CD4-positive, alpha-beta memory T cell (primary cell): Measurements from ENCODE around the gene PCSK6. TPM values are rescaled to one million over a fixed set of nuclear protein-coding genes. Genes with fewer than 3 reads are reported as not detected.

ENCODE experiments used
- CTCF ChIA-PET: fragments of 350-600 bp; sonication (Branson Sonifier 250); formaldehyde crosslinking; loops from one replicate; lab custom pipeline; 2021; ENCODE audit warnings: inconsistent platforms; ENCODE audit not compliant: partially characterized antibody; lab: Charles Lee
- POLR2A ChIA-PET: fragments of 350-600 bp; sonication (Branson Sonifier 250); formaldehyde crosslinking; loops from one replicate; lab custom pipeline; 2021; ENCODE audit not compliant: partially characterized antibody; lab: Charles Lee
- DNase-seq, 5 donors: peaks; one replicate each; pipeline versions ENCODE4 v3.0.0 to v3.0.0-alpha.2; 2020 to 2022; ENCODE audit warnings: mixed read lengths in 1 of 5
- H3K27ac ChIP-seq: one replicate; pipeline ENCODE4 v1.7.0; 2013; ENCODE audit warnings: low read depth, low read length
- H3K27me3 ChIP-seq: 2 replicates; pipeline ENCODE4 v1.7.0; 2013; ENCODE audit warnings: mild to moderate bottlenecking, low read length, moderate library complexity; ENCODE audit not compliant: insufficient read depth
- H3K36me3 ChIP-seq: 2 replicates; pipeline ENCODE4 v1.7.0; 2013; ENCODE audit warnings: mild to moderate bottlenecking, low read length, moderate library complexity; ENCODE audit not compliant: insufficient read depth
- H3K4me1 ChIP-seq: 2 replicates; pipeline ENCODE4 v1.7.0; 2013; ENCODE audit warnings: mild to moderate bottlenecking, low read length, moderate library complexity; ENCODE audit not compliant: insufficient read depth
- H3K4me3 ChIP-seq, 2 donors: one replicate each; pipeline ENCODE4 v1.7.0; 2013; ENCODE audit warnings: low read length in 2 of 2, mild to moderate bottlenecking in 1 of 2
- H3K9me3 ChIP-seq, 2 donors: one replicate each; pipeline ENCODE4 v1.7.0; 2013; ENCODE audit warnings: low read length in 2 of 2, control low read depth in 1 of 2; ENCODE audit not compliant: control insufficient read depth in 1 of 2
- H3K27ac Mint-ChIP-seq, 7 donors: one replicate each; pipeline ENCODE4 v1.8.0; 2020 to 2021; ENCODE audit warnings: mixed read lengths in 7 of 7, mild to moderate bottlenecking in 6 of 7, inconsistent platforms in 3 of 7, moderate library complexity in 3 of 7
- H3K27me3 Mint-ChIP-seq, 2 donors: one replicate each; pipeline ENCODE4 v1.8.0; 2020 to 2021; ENCODE audit warnings: mixed read lengths in 2 of 2
- H3K36me3 Mint-ChIP-seq, 2 donors: one replicate each; pipeline ENCODE4 v1.8.0; 2020 to 2021; ENCODE audit warnings: mixed read lengths in 2 of 2, inconsistent platforms in 1 of 2, mild to moderate bottlenecking in 1 of 2
- H3K4me1 Mint-ChIP-seq, 4 donors: one replicate each; pipeline ENCODE4 v1.8.0; 2020 to 2021; ENCODE audit warnings: mixed read lengths in 4 of 4, mild to moderate bottlenecking in 1 of 4
- H3K4me3 Mint-ChIP-seq, 8 donors: one replicate each; pipeline ENCODE4 v1.8.0; 2020 to 2021; ENCODE audit warnings: mixed read lengths in 8 of 8, mild to moderate bottlenecking in 7 of 8, moderate library complexity in 6 of 8, inconsistent platforms in 3 of 8
- H3K9me3 Mint-ChIP-seq, 8 donors: one replicate each; pipeline ENCODE4 v1.8.0; 2020 to 2021; ENCODE audit warnings: mixed read lengths in 8 of 8, mild to moderate bottlenecking in 5 of 8, inconsistent platforms in 3 of 8, moderate library complexity in 1 of 8
- intact Hi-C: fragments of 100-400 bp; cut with micrococcal nuclease; formaldehyde crosslinking; loops from one replicate; pipeline ENCODE4 v1.15.1; 2023
- polyA plus RNA-seq, 2 donors: library from polyadenylated mRNA; unstranded; fragments of 300-500 nt; fragmentation: Illumina TruSeq; gene quantifications; one replicate each; pipeline ENCODE4 v1.2.3, GENCODE V29; 2021
- total RNA-seq, 2 experiments: library from RNA; stranded (reverse); gene quantifications; one replicate each; pipeline ENCODE4 v1.2.3, GENCODE V29; 2021

Gene PCSK6
- total and polyA plus RNA-seq, 4 experiments from 2014 or later = 0.08 to 0.53 (median 0.32) TPM

DNA sequence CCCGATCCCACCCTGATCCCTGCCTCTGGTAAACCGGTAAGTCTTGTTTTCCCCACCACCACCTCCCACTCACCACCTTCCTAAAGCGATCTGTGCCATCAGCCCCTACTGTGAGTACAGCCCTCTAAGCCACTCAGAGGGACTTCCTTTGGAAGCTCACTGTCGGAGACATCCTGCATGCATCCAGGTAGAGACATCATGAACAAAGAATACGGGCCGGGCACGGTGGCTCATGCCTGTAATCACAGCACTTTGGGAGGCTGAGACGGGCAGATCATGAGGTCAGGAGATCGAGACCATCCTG is 13.7 kb upstream of the PCSK6 start:
- Mint-ChIP-seq H3K4me3 (no peak overlapping the region), H3K9me3 (no peaks in the 10 kb centered on the region), H3K27ac (no peak overlapping the region), H3K36me3 (no peaks in the 10 kb centered on the region), H3K27me3 (peaks cover 3 to 25% of the 10 kb centered on the region in 2 donors), H3K4me1 (peaks cover 0 to 9% (median 4%) of the 10 kb centered on the region in 4 donors)
- intact Hi-C loops = no loop called here
- Histone ChIP-seq H3K4me3 (no peak overlapping the region), H3K9me3 (no peaks in the 10 kb centered on the region), H3K27ac (no peak overlapping the region), H3K4me1 (peaks cover 5% of the 10 kb centered on the region), H3K27me3 (no peaks in the 10 kb centered on the region), H3K36me3 (no peaks in the 10 kb centered on the region)
- DNase-seq = no peak
- ChIA-PET POLR2A (no interaction called here), CTCF (interaction anchor here (1.2 to 1.3 kb wide), 2 partner anchors 20 to 22 kb away, joined by 3 read pairs; no protein-coding TSS in a partner anchor)

DNA sequence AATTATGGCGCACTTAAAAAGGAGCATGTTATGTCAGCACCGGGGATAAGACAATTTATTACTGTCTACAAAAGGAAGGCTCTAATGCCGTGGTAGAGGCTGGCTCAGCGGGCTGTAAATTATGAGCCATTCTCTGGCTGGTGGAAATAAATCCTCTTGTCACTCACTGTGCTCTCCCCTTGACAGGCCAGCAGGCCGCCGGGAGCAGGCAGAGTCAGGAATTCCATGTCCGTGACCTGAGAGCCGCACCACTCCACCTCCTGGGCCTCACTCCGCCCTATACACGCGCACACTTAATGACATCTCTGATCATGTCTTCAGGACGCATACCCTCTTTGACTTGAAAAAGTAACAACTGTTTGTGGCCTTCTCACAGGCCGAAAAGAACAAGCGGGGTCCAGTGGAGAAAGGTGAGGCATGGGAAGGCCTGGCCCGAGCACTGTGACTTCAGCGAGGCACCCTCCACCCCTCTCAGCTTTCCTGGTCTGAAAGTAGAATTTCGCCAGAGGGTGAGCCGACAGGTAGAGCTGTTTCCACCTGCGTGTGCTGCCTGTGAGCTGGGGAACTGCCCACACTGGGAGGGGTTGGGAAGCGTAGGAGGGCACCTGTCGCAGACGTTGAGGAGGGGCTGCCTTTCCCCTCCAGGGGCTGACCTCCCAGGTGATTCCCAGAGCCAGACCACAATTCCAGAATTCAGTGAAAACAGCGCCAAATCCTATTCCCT is 13.2 kb upstream of the PCSK6 start:
- peaks cover 7 to 30% of the 10 kb centered on the region in 2 donors for H3K27me3 Mint-ChIP-seq
- no peak overlapping the region for H3K27ac ChIP-seq
- H3K27ac Mint-ChIP-seq = no peak overlapping the region
- H3K4me1 Mint-ChIP-seq = peaks cover 3 to 9% (median 4%) of the 10 kb centered on the region in 4 donors
- no peaks in the 10 kb centered on the region for H3K9me3 ChIP-seq
- H3K4me3 Mint-ChIP-seq = no peak overlapping the region
- intact Hi-C loops = no loop called here
- no peak overlapping the region for H3K4me3 ChIP-seq
- peaks cover 5% of the 10 kb centered on the region for H3K4me1 ChIP-seq
- H3K36me3 ChIP-seq = no peaks in the 10 kb centered on the region
- POLR2A ChIA-PET = no interaction called here
- no peaks in the 10 kb centered on the region for H3K36me3 Mint-ChIP-seq
- CTCF ChIA-PET = interaction anchor here (0.7 to 2.0 kb wide), 9 partner anchors 8 to 487 kb away, joined by 3 to 8 read pairs (median 3); no protein-coding TSS in a partner anchor
- H3K9me3 Mint-ChIP-seq = no peaks in the 10 kb centered on the region
- no peaks in the 10 kb centered on the region for H3K27me3 ChIP-seq
- no peak for DNase-seq

DNA sequence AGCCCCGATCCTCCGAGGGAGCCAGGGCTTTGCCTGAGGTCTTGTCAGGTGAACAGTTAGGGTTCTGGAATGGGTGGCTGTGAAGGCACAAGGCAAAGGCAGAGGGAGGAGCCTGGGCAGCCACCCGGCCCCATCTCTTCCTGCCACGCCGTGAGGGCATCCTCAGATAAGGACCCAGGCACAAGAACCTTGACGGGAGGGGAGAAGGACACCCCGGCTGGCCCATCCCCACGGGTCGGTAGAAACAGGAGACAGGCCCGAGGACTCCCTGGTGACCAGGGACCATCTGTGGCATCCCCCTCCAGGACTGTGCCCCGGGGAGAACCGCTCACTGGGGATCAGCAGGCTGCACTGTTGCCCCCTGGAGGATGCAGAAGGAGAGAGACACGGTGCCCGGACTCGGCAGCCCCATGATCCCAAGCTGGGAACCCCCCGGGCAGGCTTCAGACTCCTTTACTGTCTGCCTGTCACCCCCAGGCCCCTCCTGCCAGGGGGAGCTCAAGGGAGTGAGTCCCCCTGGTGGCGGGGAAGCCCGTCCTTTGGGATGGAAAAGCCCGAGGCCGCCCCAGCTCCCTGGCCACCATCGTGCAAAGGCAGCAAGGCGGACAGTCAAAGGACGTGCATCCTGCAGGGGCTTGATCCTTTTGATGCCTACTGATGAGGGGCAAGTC is 12.3 kb upstream of the PCSK6 start:
- Mint-ChIP-seq H3K9me3 (no peaks in the 10 kb centered on the region), H3K27ac (peak overlapping the region in 2 of 7 donors; percentile 37 to 64), H3K4me3 (peak overlapping the region in 6 of 8 donors; percentile 38 to 78 (median 72)), H3K27me3 (peaks cover 11 to 39% of the 10 kb centered on the region in 2 donors), H3K36me3 (no peaks in the 10 kb centered on the region), H3K4me1 (peaks cover 5 to 9% (median 8%) of the 10 kb centered on the region in 4 donors)
- ChIA-PET POLR2A (no interaction called here), CTCF (interaction anchor here (0.7 to 2.0 kb wide), 8 partner anchors 9 to 486 kb away, joined by 3 to 8 read pairs (median 4); no protein-coding TSS in a partner anchor)
- Histone ChIP-seq H3K27me3 (no peaks in the 10 kb centered on the region), H3K36me3 (no peaks in the 10 kb centered on the region), H3K9me3 (no peaks in the 10 kb centered on the region), H3K4me3 (no peak overlapping the region), H3K4me1 (peaks cover 5% of the 10 kb centered on the region), H3K27ac (no peak overlapping the region)
- intact Hi-C loops = no loop called here
- DNase-seq = peak; percentile 7 to 47 (median 27)

DNA sequence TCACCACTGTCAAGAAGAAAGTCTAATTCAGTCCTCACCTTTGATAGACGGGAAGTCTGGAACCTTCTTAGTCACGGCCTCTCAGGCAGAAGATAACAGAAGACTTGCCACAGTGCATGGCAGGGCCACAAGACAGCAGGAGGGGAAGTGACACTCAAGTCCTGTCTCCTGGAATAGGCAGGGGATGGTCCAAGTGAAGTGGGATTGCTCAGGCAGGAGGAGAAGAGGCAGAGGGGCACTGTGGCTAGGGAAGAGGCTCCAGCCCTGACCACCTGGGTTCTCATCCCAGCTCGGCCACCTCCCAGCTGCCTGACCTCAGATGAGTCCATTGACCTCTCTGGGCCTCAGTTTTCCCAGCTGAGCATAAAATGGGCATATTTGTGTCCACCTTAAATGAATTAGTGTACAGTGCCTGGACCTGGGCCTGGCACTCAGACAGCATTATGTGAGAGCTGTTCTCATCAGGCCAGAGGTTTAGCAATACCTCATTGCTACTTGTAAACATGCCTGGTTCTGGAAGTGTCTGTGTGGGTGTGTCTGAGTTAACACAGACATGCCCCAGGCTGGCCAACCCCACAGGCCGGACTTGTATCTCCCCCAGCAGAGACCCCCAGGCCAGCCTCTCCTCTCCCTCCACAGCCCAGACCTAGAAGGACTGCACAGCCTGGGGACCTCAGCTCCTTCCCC is 11.5 kb upstream of the PCSK6 start:
- peaks cover 20 to 46% of the 10 kb centered on the region in 2 donors for H3K27me3 Mint-ChIP-seq
- intact Hi-C loops = no loop called here

DNA sequence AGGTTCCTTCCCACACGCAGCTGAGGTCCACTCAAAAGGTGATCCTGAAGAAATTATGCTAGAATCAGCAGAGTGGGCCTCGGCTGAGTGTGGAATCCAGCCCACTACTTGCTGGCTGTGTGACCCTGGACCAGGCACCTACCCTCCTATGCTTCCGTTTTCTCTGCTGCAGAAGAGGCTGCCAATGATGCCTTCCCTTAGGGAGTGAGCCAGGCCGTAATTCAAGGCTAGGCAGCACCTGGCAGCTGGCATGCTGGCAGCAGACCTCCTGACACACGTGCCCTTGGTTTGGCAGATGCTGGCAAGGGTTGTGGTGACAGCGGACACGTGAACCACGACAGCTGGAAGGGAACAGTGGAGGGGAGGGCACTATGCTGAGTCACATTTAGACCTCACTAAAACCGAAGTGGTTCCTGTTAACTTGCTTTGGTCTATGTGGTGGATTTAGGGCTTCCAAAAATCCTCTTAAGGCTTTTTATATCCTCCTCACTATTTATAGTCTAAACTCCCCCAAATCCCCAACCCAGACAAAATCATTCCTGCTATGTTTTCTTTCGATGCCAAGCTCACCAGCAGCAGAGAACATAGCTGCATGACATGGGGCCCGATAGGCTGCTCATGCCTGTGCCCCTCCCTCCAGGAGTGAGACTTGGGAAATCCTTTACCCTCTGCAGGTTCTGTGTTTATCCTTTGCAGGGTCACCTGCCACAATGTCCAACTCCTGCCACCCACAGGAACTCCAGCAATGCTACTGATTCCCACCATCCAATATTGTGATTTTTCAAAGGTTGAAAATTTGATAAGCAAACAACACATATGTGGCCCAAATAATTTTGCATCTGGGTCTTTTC is 10.6 kb upstream of the PCSK6 start:
- intact Hi-C loops = no loop called here
- peaks cover 5% of the 10 kb centered on the region for H3K4me1 ChIP-seq
- no peak overlapping the region for H3K27ac ChIP-seq
- H3K4me3 ChIP-seq = no peak overlapping the region
- no peak overlapping the region for H3K4me3 Mint-ChIP-seq
- H3K9me3 Mint-ChIP-seq = no peaks in the 10 kb centered on the region
- H3K27ac Mint-ChIP-seq = peak overlapping the region in 1 of 7 donors; percentile 28
- H3K9me3 ChIP-seq = no peaks in the 10 kb centered on the region
- CTCF ChIA-PET = interaction anchor here (2.0 kb wide), 1 partner anchor 12 kb away, joined by 4 read pairs; no protein-coding TSS in a partner anchor
- POLR2A ChIA-PET = no interaction called here
- H3K36me3 ChIP-seq = no peaks in the 10 kb centered on the region
- no peaks in the 10 kb centered on the region for H3K36me3 Mint-ChIP-seq
- peaks cover 25 to 51% of the 10 kb centered on the region in 2 donors for H3K27me3 Mint-ChIP-seq
- peaks cover 4% of the 10 kb centered on the region for H3K27me3 ChIP-seq
- H3K4me1 Mint-ChIP-seq = peaks cover 8 to 10% (median 9%) of the 10 kb centered on the region in 4 donors
- no peak for DNase-seq

More for the DNA sequence above, 11.5 kb upstream of the PCSK6 start:
- H3K27ac Mint-ChIP-seq = no peak overlapping the region
- POLR2A ChIA-PET = no interaction called here
- no peak for DNase-seq
- no peak overlapping the region for H3K4me3 ChIP-seq
- no peak overlapping the region for H3K27ac ChIP-seq
- CTCF ChIA-PET = interaction anchor here (1.3 to 2.0 kb wide), 3 partner anchors 12 to 203 kb away, joined by 4 to 8 read pairs (median 5); no protein-coding TSS in a partner anchor
- no peaks in the 10 kb centered on the region for H3K9me3 Mint-ChIP-seq
- H3K9me3 ChIP-seq = no peaks in the 10 kb centered on the region
- peaks cover 8 to 10% (median 9%) of the 10 kb centered on the region in 4 donors for H3K4me1 Mint-ChIP-seq
- no peak overlapping the region for H3K4me3 Mint-ChIP-seq
- H3K4me1 ChIP-seq = peaks cover 5% of the 10 kb centered on the region
- no peaks in the 10 kb centered on the region for H3K27me3 ChIP-seq
- H3K36me3 Mint-ChIP-seq = no peaks in the 10 kb centered on the region
- no peaks in the 10 kb centered on the region for H3K36me3 ChIP-seq

DNA sequence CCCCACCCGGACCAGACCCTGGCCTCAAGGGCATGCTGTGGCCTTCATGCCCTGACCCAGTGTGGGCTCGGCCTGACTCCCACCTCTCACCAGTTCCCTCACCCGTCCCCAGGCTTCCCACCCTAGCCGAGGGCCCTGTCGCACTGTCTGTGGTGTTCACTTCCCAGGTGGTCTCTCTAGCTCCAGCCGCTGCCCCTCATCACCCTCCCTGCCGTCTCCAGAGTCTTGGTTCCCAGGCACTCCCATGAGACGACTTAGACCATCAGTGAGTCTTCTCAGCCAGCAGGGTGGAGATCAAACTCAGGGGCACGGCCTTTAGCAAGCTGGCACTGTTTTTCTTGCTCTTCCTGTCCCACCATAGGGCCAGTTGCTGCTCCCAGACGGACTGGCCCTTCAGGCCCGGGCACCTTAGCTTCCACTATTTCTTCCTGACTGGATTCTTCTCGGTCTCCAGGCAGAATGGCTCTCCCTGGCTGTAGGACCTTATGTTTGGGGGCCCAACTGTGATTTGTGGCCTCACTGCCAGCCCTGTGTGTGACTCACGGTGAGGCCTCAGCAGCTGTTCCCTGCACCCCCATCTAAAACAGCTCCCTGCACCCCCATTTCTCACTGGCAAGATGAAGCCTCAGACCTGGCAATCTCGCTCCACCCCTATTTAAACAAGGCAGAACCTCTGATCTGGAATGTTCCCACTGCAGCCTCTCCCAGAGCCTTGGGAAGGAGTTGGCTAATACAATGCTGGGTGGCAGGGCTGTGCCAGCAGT is 9.4 kb upstream of the PCSK6 start:
- Mint-ChIP-seq H3K9me3 (no peaks in the 10 kb centered on the region), H3K4me1 (peaks cover 8 to 10% (median 9%) of the 10 kb centered on the region in 4 donors), H3K36me3 (no peaks in the 10 kb centered on the region), H3K4me3 (no peak overlapping the region), H3K27me3 (peaks cover 32 to 53% of the 10 kb centered on the region in 2 donors), H3K27ac (no peak overlapping the region)
- Histone ChIP-seq H3K27me3 (peaks cover 7% of the 10 kb centered on the region), H3K9me3 (no peaks in the 10 kb centered on the region), H3K4me1 (peaks cover 5% of the 10 kb centered on the region), H3K4me3 (no peak overlapping the region), H3K27ac (no peak overlapping the region), H3K36me3 (no peaks in the 10 kb centered on the region)
- ChIA-PET CTCF (no interaction called here), POLR2A (no interaction called here)
- intact Hi-C loops = no loop called here
- DNase-seq = no peak
